HG03439 (cell line): ENCODE data around the gene RBFA.
"Not testable (repeated sequence)": the region's sequence is repeated elsewhere in the genome, so short reads cannot be mapped to it uniquely, and the experiment has no call there.

Experiments
- ATAC-seq: cut with Tn5 transposase; IDR thresholded peaks from one replicate; pipeline ENCODE4 v1.9.1; 2021; ENCODE audit warnings: mild to moderate bottlenecking, moderate library complexity; ENCODE audit not compliant: unreplicated experiment

Gene RBFA, protein sequence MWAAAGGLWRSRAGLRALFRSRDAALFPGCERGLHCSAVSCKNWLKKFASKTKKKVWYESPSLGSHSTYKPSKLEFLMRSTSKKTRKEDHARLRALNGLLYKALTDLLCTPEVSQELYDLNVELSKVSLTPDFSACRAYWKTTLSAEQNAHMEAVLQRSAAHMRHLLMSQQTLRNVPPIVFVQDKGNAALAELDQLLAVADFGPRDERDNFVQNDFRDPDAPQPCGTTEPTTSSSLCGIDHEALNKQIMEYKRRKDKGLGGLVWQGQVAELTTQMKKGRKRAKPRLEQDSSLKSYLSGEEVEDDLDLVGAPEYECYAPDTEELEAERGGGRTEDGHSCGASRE

DNA sequence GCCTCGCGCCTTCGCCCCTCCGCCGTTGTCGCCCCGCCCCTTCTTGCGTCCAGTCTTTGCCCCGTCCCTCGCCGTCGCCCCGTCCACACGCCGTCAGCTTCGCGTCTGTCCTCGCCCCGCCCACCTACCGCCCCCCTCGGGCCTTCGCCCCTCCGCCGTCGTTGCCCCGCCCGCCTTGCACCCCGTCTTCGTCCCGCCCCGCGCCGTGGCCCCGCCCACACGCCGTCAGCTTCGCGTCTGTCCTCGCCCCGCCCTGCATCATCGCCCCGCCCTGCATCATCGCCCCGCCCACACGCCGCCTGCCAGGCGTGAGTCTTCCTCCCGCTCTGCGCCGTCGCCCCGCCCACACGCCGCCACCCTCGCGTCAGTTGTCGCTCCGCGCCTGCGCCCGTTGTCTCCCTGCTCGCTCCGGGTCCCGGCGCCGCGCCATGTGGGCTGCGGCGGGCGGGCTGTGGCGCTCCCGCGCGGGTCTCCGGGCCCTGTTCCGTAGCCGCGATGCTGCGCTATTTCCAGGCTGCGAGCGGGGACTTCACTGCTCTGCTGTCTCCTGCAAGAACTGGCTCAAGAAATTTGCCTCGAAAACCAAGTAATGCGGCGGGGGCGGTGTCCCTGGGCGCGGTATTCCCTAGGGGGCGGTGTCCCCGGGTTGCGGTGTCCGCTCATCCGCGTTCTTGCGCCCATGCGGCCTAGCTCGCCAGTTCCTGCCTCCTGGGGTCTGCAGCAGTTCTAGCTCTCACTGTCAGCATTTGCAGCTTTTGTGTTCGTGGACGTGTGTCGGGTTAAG is at the start of gene RBFA:
TSS of gene RBFA (plus strand) at position 367 of the 784 bp plus-strand sequence. CDS start at position 429, 62 bp downstream.
- ATAC-seq, result peak; percentile 76

DNA sequence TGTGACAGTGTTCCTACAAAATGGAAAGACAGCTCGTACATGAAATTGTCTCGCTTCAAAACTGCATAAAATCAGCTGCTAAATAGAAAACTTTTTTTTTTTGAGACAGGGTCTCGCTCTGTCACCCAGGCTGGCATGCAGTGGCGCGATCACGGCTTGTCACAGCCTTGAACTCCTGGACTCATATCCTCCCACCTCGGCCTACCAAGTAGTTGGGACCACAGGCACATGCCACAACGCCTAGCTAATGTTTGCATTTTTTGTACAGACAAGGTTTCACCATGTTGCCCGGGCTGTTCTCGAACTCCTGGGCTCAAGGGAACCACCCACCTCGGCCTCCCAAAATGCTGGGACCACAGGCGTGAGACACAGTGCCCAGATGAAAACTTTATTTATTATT is 49.1 kb upstream of the RBFA start:
- no peak for ATAC-seq

GRCh38 chr18:79986726-79987125 is 47.5 kb upstream of the RBFA start:
- no peak for ATAC-seq

DNA sequence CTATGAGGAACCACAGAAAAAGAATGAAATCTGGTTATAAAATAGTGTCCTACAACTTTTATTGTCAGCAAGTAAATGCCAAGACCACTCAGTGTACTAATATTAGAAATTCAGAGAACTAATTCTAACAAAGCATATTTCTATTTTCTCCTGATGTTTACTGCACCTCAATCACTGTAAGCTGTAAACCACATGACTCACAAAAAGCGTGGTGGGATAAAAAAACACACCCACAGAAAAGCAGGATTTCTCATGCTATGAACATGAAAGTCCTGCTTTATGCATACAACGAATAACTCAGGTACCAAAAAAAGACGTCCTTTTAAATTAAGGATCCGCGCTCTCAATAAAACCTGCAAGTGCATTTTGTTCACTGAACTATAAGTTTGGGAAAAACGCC is 46.7 kb upstream of the RBFA start:
- no peak for ATAC-seq

- peak; percentile 62 for ATAC-seq
Measured at GRCh38 chr18:79988071-79988450, 46.2 kb upstream of the RBFA start.

DNA sequence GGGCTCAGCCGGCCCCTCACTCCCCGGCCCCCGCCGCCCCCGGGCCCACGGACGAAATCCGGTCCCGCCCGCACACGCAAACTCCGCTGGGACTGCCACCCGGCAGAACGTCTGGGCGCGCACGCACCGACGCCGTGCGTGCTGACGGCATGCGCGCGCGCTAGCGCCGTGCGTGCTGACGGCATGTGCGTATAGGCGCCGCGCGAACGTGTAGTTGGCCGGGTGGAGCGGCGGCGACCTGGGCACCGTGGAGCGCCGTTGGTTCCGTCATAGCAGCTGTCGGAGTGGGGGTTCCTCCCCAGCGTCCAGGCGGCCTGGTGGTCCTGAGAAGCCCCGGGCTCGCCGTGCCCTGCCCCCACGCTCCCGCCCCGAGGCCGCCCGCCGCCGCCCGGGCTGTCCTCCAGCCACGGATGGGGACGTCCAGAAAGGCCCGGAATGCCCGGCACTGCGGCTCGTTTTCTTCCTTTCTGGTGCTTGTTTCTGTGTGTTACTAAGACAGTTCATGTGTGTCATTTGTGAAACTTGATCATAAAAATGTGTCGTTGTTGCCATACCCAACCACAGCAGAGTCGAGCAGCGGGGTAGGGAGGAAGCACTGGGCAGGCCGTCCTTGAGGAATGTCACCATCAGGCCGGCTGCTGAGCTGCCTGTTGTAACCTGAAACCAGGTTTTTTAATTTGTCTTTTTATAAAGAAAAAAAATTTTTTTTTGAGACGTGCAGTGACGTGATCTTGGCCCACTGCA is 45.6 kb upstream of the RBFA start, which contains the start of gene TXNL4A:
TSS of gene TXNL4A (minus strand) at position 113 of the 744 bp plus-strand sequence. CDS start 171 bp downstream, outside the sequence.
- peak; percentile 97 for ATAC-seq

GRCh38 chr18:79989195-79989497 is 45.1 kb upstream of the RBFA start:
- ATAC-seq, result no peak

DNA sequence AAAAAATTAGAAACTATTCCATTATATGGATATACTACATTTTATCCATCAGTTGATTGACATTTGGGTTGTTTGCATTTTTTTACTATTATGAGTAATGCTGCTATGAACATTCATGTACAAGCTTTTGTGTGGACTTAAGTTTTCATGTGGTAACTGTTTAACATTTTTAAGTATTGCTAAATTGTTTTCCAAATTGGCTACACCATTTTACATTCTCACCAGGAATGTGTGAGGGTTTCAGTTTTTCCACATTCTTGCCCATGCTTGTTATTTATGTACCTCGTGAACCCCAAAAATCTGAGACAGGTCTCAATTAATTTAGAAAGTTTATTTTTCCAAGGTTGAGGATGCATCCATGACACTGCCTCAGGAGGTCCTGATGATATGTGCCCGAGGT is 42.7 kb upstream of the RBFA start:
- no peak for ATAC-seq

- not testable (repeated sequence) for ATAC-seq
Measured at GRCh38 chr18:79999701-80000100, 34.5 kb upstream of the RBFA start.

DNA sequence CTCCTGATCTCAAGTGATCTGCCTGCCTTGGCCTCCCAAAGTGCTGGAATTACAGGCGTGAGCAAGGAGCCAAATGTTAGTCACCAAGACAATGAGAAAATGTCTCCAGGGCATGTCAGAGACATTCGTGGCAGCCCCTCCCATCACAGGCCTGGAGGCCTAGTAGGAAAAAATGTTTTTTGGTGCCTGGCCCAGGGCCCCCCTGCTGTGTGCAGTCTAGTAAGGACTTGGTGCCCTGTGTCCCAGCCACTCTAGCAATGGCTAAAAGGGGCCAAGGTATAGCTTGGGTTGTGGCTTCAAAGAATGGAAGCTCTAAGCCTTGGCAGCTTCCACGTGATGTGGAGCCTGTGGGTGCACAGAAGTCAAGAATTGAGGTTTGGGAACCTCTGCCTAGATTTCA is 33.4 kb upstream of the RBFA start:
- ATAC-seq, result no peak

GRCh38 chr18:80002468-80002867 is 31.8 kb upstream of the RBFA start:
- no peak for ATAC-seq

DNA sequence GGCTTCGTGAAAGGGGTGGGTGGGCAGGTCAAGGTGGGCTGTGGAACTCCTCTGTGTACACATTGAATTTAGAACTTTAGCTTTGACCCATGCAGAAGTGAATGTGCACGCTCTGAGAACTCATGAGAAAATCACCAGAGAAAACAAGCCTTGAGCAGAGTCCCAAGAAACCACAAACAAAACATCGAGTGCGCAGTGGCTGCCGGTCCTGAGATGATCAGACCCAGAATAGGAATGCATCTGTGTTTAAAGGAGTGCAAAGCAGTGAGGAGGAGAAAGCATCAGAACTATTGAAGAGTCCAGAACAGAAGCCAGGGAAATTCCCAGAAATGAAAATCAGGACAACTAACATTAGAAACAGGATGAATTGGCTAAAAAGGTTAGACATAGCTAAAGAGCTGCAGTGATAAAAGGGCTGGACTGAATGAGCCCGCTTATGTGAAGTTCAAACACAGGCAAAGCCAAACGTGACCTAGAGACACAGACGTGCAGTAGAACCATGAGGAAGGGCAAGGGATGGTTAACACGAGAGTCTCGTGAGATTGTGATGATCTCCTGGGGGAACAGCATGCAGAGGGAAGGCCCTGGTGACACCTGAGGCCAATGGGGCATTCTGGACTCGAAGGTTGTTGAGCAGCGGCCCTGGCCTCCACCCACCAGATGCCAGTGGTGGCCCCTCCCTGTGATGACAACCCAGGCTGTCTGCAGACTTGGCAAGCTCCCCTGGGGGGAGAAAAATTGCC is 29.5 kb upstream of the RBFA start:
- no peak for ATAC-seq

DNA sequence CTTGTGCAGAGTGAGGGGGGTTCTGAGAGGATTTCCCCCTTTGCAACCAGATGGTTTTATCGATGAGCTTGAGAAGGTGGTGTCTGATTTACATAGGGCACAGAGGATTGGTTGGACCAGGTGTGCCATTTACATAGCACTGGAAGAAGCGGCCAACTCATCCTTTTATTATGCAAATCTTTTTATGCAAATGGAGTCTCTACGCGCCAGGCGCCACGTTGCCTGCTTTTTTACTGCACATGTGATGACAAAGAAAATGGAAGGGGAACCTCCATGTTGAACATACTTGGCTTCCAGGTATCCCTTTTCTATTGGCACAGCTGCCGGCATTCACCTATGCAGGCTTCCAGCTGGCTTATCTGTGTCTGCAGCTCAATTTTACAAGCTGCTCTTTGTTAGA is 27.5 kb upstream of the RBFA start:
- no peak for ATAC-seq

DNA sequence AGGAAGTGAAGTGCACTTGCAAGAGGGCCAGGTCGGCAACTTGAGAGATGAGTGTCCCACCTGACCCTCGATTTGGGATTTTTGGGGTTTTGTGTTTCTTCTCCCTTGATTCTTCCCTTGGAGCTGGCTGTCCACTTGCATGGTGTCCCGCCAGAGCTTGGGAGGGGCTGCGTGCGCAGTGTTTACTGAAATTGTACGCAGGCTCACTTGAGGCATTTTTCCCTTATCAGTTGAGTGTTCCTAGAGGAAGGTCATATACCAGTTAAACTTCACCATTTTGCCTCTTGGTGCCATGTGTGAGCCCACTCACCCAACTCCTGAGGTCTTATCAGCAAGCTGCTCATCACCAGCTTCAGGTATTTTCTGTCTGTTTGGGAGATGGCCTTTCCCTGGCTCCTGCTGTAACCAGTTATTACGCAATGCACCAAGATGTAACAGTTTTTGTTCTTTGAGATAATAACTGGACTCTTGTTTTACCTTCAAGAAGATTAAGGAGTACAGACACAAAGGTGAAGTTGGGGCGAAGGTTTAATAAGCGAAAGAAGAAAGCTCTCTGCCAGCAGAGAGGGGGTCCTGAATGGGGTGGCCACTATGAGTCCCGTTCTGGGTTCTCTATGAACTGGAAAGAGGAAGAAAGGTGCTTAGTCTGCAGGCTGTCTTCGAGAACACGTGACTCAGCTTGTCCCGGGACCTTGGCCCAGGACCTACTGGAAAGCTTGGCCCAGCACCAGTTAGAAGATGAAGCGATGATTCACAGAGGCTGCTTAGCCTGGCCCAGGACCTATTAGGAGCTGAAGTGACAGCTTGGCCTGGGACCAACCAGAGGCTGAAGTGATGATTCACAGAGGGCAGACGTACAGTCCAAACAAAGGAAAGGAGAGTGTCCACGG is 24.3 kb upstream of the RBFA start:
- ATAC-seq, result no peak

- ATAC-seq, result no peak
Measured at GRCh38 chr18:80010551-80010906, 23.7 kb upstream of the RBFA start.

DNA sequence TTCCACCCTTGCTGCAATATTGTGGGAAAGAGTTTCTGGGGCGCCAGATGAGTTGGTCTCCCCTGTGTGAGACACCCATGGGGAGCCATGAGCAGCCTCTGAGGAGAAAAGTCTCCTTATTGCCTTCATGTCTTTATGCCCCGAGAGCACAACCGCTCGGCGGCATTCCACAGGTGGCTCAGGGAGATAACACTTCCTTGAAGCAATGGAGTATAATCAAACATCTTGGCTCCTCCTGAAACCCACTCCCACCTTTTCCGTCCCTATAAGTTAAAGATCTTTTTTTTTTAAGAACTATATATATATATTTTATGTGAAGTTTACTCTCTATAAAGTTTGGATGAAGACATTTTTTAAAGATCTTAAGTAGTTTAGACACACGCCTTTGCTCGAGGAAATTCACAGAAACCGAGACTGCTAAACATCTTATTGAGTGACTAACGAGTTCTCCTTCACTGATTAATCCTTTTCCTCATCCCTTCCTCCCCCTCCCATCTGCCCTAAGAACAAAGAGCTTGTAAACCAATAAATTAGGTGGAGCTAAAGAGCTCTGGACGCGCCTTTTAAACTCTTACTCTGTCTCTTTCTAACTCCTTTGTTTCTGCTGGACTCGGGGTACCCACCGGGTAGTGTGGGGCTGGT is 22.6 kb upstream of the RBFA start:
- ATAC-seq, result not testable (repeated sequence)

DNA sequence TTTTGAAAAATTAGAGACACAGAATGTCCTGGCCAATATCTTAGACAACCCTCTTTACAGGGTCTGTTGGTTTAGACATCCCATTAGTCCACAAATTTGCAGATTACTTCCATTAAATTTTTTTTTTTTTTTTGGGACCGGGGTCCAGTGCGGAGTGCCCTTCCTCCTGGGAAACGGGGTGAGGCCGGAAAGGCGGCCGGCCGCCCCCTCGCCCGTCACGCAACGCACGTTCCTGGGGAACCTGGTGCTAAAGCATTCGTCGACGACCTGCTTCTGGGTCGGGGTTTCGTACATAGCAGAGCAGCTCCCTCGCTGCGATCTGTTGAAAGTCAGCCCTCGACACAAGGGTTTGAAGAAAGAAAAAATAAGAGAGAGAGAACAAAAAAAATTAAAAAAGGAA is 21.5 kb upstream of the RBFA start:
- ATAC-seq, result no peak

DNA sequence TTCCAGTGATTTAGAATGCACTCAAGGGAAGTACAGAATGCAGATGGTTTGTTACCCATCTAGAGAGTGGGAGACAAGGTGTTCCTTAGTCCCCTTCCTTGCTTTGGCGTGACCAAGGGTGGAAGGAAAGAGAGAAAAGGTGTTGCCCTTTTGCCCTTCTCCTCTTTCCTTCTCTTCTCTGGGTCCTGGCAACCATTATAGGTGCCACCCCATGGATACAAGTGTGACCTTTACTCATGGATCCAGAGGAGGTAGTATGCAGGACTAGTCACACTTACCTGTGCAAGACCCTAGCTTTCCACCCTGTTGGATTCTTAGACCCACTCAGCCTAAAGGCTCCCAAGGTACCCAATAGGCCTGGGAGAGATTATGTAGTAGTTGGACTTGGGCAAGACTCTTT is 11.6 kb upstream of the RBFA start:
- no peak for ATAC-seq

GRCh38 chr18:80023173-80023572 is 11.1 kb upstream of the RBFA start:
- ATAC-seq, result no peak

GRCh38 chr18:80026363-80026762 is 7.9 kb upstream of the RBFA start:
- ATAC-seq, result no peak
